Stimulated activated CD4-positive, alpha-beta T cell treated with anti-CD3 and anti-CD28 coated beads, TNF-alpha, amount 100 ng/mL, for 4 hours (primary cell): ENCODE measurements around the gene EAF2.
"Not testable (repeated sequence)": the region's sequence is repeated elsewhere in the genome, so short reads cannot be mapped to it uniquely, and the experiment has no call there.

Experiments used
- DNase-seq, 3 experiments: peaks; one replicate each; pipeline ENCODE4 v3.0.0-alpha.2; 2020; ENCODE audit warnings: low read depth in 3 of 3

Gene EAF2

GRCh38 chr3:121834671-121835464 is at the start of gene EAF2, which contains the start of gene IQCB1:
TSS of gene EAF2 (plus strand) at chr3:121835209. CDS start at chr3:121835286, 77 bp downstream.
TSS of gene IQCB1 (minus strand) at chr3:121835060. CDS start at chr3:121828960, 6,100 bp downstream.
- peak; percentile 86 to 94 (median 92) for DNase-seq

- DNase-seq = no peak
Observed at GRCh38 chr3:121786485-121786884, 48.5 kb upstream of the EAF2 start.

DNA sequence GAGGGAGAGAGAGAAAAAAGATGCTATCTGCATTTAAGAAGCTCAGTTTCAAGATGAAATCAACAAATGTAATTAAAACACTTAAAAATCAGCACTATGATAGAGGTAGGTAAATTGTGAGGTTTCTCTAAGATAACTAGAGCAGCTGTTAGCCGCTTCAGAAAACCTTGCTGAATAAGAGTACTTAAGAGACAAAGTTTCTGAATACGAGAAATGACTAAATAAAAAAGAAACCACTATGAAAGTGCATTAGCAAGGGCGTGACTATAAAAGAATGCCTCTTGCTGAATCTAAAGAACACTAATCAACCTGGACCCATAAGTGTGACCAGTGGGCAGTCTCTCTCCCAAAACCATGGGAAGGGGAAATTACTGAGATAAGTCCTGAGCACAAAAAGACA is 41.9 kb upstream of the EAF2 start:
- no peak for DNase-seq

DNA sequence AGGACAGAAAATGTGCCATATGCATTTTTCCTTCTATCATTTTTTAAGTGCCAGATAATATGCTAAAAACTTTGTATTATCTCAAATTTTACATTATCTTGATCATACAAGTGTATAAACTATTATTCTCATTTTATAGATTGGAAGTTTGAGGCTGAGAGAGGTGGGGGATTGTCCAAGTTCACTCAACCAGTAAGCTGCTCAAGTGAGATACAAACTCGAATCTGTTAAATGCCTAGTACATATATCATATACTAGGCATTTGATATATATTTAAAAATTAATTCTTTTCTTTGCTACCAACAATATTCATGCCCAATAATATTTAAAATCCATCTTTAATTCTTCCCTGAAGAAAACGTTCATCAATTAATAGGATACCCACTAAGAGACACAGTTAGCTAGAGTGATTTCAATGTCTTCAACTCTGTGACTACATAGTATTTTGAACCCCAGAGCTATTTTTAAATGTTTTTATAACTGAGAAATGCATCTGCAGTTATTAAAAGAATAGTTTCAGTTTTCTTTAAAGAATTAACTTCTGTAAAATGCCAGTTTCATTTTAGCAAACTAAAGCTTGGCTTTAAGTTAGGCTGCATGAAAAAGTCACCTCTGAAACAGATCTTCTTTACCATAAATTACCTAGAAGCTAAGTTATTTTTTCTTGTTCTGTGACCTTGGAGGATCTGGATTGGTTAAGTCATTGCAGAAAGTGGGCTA is 40.6 kb upstream of the EAF2 start:
- DNase-seq = no peak

DNA sequence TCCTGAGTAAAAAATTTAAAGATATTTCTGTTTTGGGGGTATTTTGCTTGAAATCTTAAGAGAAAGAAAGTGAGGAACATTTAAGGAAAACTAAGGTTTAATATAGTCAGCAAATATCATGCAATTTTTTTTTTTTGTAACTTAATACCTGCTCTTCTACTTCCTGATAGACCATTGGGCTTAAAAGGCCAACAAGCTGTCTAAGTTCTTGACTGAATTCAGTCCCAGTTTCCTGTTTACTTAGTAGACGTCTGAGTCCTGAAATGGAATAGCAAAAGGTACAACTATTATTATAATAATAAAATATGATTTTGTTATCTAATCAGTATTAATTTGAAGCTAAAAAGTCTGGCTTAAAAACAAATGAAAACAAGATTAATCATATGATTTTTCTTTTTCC is 38.0 kb upstream of the EAF2 start:
- no peak for DNase-seq

DNA sequence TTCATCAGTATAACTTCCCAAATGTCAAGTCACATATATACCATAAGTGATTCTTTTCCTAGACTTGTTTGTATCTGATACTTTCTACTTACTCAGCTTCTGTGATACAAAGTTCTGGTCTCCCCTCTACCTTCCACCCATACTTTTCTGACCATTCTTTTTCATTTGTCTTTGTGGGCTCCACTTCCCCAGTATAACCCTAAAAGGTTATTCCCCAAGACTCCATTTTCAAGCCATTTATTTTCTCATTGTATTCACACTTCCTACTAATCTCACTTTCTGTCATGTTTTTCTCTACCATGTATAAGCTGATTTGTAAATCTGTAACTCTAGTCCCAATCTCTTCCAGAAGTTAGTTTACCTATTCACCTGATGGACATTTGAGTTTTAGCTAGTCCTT is 34.1 kb upstream of the EAF2 start:
- DNase-seq = no peak

DNA sequence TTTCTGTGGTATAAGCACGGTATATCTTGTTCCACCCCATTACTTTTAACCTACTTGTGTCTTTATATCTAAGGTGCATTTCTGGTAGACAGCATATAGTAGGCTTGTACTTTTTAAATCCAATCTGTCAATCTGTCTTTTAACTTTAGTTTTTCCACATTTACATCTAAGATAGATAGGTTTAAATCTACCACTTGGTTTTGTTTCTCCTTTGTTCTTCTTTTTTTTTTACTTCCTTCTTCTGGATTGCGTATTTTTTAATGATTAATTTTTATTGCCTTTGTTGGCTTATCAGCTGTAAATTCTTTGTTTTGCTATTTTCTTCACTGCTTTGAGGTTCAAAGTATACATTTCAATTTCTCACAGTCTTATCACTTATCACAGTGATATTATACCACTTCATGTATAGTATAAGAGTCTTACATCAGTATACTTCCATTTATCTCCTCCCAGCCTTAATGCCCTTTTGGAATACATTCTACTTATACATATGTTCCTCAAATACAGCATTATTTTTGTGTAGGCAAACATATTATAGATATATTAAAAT is 31.2 kb upstream of the EAF2 start:
- no peak for DNase-seq

GRCh38 chr3:121809249-121809648 is 25.8 kb upstream of the EAF2 start:
- no peak for DNase-seq

DNA sequence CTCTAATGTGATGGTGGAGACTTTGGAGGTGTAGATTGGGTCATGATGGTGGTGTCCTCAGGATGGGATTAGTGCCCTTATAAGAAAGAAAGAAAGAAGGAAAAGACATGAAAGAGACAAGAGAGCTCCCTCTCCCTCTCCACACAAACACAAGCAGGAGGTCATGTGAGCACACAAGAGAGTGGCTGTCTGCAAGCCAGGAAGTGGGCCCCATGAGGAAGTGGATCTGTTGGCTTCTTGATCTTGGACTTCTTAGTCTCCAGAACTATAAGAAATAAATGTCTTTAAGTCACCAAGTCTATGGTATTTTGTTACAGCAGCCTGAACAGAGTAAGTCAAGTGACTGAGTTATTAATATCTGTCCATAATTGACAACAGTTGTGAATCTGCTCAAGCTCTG is 17.3 kb upstream of the EAF2 start:
- DNase-seq = no peak

DNA sequence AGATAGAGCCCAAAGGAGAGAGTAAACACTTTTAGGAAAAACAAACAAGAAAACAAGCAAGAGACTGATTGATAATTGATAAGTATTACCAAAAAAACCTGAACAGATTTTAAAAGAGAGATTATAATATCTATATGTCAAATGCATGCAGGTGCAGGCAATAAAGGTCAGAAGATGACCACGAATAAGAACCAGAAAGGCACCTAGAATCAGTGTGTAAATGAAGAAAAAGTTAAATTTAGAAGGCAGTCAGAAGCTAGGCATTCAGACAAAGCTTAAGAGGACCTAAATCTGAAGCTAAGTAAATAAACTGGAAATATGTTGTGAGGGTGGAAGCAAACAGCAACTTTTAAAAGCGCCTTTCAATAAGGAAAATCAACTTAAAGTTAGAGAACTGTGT is 16.4 kb upstream of the EAF2 start:
- DNase-seq = no peak

DNA sequence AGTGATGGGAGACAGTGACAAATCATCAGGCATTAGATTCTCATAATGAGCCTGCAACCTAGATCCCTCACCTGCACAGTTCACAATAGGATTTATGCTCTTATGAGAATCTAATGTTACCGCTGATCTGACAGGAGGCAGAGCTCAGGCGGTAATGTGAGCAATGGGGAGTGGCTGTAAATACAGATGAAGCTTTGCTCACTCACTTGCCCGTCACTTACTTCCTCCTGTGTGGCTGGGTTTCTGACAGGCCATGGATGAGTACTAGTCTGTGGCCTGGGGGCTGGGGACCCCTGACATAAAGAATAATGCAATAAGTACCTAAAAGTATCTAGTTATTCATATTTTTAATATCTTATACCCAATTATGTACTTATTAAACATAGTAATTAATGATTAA is 15.8 kb upstream of the EAF2 start:
- no peak for DNase-seq

GRCh38 chr3:121821421-121822199 is 13.4 kb upstream of the EAF2 start:
- no peak for DNase-seq

DNA sequence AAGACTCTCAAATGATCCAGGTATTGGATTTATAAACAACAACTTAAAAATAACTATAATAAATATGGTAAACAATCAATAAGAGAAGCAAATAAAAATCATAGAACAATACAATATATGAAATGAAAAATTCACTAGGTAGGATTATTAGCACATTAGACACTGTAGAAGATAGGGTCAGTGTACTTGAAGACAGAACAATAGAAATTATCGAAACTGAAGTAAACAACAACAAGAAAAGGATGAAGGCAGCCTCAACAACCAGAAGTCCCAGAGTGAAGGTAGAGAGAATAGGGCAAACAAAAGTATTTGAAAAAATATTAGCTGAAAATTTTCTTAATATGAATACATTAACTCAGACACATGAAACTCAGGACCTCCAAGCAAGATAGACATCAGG is 12.0 kb upstream of the EAF2 start:
- no peak for DNase-seq

GRCh38 chr3:121834157-121834670 is 795 bp upstream of the EAF2 start:
- DNase-seq = peak in 1 of 3 experiments; percentile 4

DNA sequence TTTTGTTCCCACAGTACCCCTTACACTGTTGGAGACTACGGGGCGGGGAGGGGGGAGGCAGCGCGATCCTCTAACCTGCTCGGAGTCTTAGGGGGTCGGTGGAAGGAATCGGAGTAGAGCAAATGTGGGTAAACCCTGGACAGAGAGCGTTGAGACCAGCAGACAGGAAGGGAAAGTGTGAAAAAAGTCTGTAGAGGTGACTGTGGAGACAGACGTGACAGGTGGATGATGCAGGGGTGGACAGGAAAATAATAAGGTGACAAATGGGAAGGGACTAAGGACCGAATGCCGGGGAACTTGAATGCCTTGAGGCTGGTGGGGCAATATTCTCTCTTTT is 424 bp downstream of the EAF2 start:
- DNase-seq = no peak

GRCh38 chr3:121836064-121836463 is 1.1 kb downstream of the EAF2 start:
- no peak for DNase-seq

GRCh38 chr3:121836481-121836880 is 1.5 kb downstream of the EAF2 start:
- no peak for DNase-seq

GRCh38 chr3:121839962-121840361 is 5.0 kb downstream of the EAF2 start:
- DNase-seq = no peak

GRCh38 chr3:121844892-121845291 is 9.9 kb downstream of the EAF2 start:
- DNase-seq = no peak

GRCh38 chr3:121852256-121852655 is 17.2 kb downstream of the EAF2 start:
- DNase-seq = no peak

- DNase-seq = no peak
Observed at GRCh38 chr3:121855555-121855954, 20.5 kb downstream of the EAF2 start.

GRCh38 chr3:121857778-121858177 is 22.8 kb downstream of the EAF2 start:
- not testable (repeated sequence) for DNase-seq
